B cell (primary cell): ENCODE data around the gene ARHGAP15. TPM values are rescaled to one million over a fixed set of nuclear protein-coding genes. Genes with fewer than 3 reads are reported as not detected.

ENCODE experiments used
- ATAC-seq: fragments of 200-7000 bp; cut with Tn5 transposase; one replicate; pipeline ENCODE4 v1.10.0; 2021; ENCODE audit warnings: low read depth, mild to moderate bottlenecking, moderate number of reproducible peaks, moderate library complexity
- CTCF ChIA-PET: fragments of 350-600 bp; sonication (Branson Sonifier 250); formaldehyde crosslinking; loops from one replicate; lab custom pipeline; 2021; ENCODE audit warnings: antibody characterized with exemption, inconsistent platforms; lab: Charles Lee
- POLR2A ChIA-PET: fragments of 350-600 bp; sonication (Branson Sonifier 250); formaldehyde crosslinking; loops from one replicate; lab custom pipeline; 2021; ENCODE audit warnings: antibody characterized with exemption; lab: Charles Lee
- DNase-seq: peaks from one replicate; pipeline ENCODE4 v3.0.0; 2013
- H2AFZ ChIP-seq: 2 replicates; pipeline ENCODE4 v1.6.1; 2012; ENCODE audit warnings: mild to moderate bottlenecking, low read depth, low read length; ENCODE audit not compliant: insufficient read depth, poor library complexity, severe bottlenecking
- H3K27ac ChIP-seq, 2 donors: 1 replicate in 1 of 2; 2 replicates in 1 of 2; pipeline ENCODE4 v1.5.1; 2012 to 2013; ENCODE audit warnings: low read length in 2 of 2, mild to moderate bottlenecking in 2 of 2, moderate library complexity in 1 of 2
- H3K27me3 ChIP-seq, 4 experiments: fragments of 200-600 bp in 1 of 4; sonication (generic) in 1 of 4; replicated peaks in 1 of 4; 1 replicate in 2 of 4; 2 replicates in 2 of 4; pipeline versions ENCODE4 v1.6.1 to v1.7.0; 2013 to 2016; ENCODE audit warnings: low read length in 3 of 4, mild to moderate bottlenecking in 2 of 4, mixed read lengths in 1 of 4, moderate library complexity in 1 of 4; ENCODE audit not compliant: insufficient read depth in 4 of 4, control insufficient read depth in 3 of 4; ENCODE audit errors: control extremely low read depth in 1 of 4
- H3K36me3 ChIP-seq, 2 experiments: replicated peaks in 1 of 2; 1 replicate in 1 of 2; 2 replicates in 1 of 2; pipeline versions ENCODE4 v1.6.1 to v1.7.1; 2013; ENCODE audit warnings: low read length in 1 of 2; ENCODE audit not compliant: insufficient read depth in 2 of 2, control insufficient read depth in 1 of 2; ENCODE audit errors: control extremely low read depth in 1 of 2, extremely low read depth in 1 of 2
- H3K4me1 ChIP-seq, 2 donors: fragments of 200-600 bp in 1 of 2; sonication (generic) in 1 of 2; 1 replicate in 1 of 2; 2 replicates in 1 of 2; pipeline versions ENCODE4 v1.5.1 to v1.6.1; 2013 to 2017; ENCODE audit warnings: low read length in 2 of 2; ENCODE audit not compliant: control insufficient read depth in 2 of 2, insufficient read depth in 2 of 2
- H3K4me2 ChIP-seq: replicated peaks from 2 replicates; pipeline ENCODE3; 2012; ENCODE audit warnings: mild to moderate bottlenecking, low read depth, low read length; ENCODE audit not compliant: poor library complexity, severe bottlenecking
- H3K4me3 ChIP-seq, 5 experiments: fragments of 200-600 bp in 1 of 5; sonication (generic) in 1 of 5; 1 replicate in 3 of 5; 2 replicates in 2 of 5; pipeline versions ENCODE4 v1.5.1 to v1.7.0; 2011 to 2016; ENCODE audit warnings: low read length in 4 of 5, mild to moderate bottlenecking in 4 of 5, low read depth in 2 of 5, control low read depth in 1 of 5, moderate library complexity in 1 of 5; ENCODE audit not compliant: insufficient read depth in 1 of 5; ENCODE audit errors: control extremely low read depth in 1 of 5, extremely low read depth in 1 of 5
- H3K79me2 ChIP-seq: fragments of 200-600 bp; sonication (generic); one replicate; pipeline ENCODE4 v1.6.0; 2016; ENCODE audit warnings: low read length; ENCODE audit not compliant: control insufficient read depth, insufficient read depth
- H3K9ac ChIP-seq: fragments of 200-600 bp; sonication (generic); 2 replicates; pipeline ENCODE4 v1.6.1; 2017; ENCODE audit warnings: mild to moderate bottlenecking, low read length, moderate library complexity
- H3K9me3 ChIP-seq, 3 donors: one replicate each; pipeline versions ENCODE4 v1.6.1 to v1.7.1; 2013; ENCODE audit warnings: low read length in 2 of 3; ENCODE audit not compliant: control insufficient read depth in 2 of 3, insufficient read depth in 1 of 3; ENCODE audit errors: control extremely low read depth in 1 of 3
- H4K20me1 ChIP-seq: 2 replicates; pipeline ENCODE4 v1.6.0; 2012; ENCODE audit warnings: mild to moderate bottlenecking, low read length; ENCODE audit not compliant: insufficient read depth, control insufficient read depth, poor library complexity, severe bottlenecking
- H3K27ac Mint-ChIP-seq: one replicate; pipeline ENCODE4 v1.8.0; 2021; ENCODE audit warnings: mixed read lengths
- H3K27me3 Mint-ChIP-seq: one replicate; pipeline ENCODE4 v1.8.0; 2021; ENCODE audit warnings: mixed read lengths
- H3K4me1 Mint-ChIP-seq: one replicate; pipeline ENCODE4 v1.8.0; 2021; ENCODE audit warnings: mixed read lengths
- H3K4me3 Mint-ChIP-seq: one replicate; pipeline ENCODE4 v1.8.0; 2021; ENCODE audit warnings: mixed read lengths
- H3K9me3 Mint-ChIP-seq: one replicate; pipeline ENCODE4 v1.8.0; 2022; ENCODE audit warnings: mixed read lengths; ENCODE audit not compliant: insufficient read depth
- EZH2 ChIP-seq: IDR thresholded peaks from 2 replicates; pipeline ENCODE4 v1.6.1; 2012; ENCODE audit warnings: borderline replicate concordance, low read depth, mild to moderate bottlenecking, moderate library complexity, low read length; ENCODE audit not compliant: insufficient read depth, poor library complexity, severe bottlenecking
- WGBS: methylation state at CpG from one replicate; pipeline ENCODE4 v1.1.5; 2013; ENCODE audit warnings: missing lambda C conversion rate; ENCODE audit not compliant: insufficient coverage; 5-methylcytosine and 5-hydroxymethylcytosine counted together
- intact Hi-C: fragments of 100-400 bp; cut with micrococcal nuclease; formaldehyde crosslinking; loops from one replicate; pipeline ENCODE4 v1.10.0; 2022
- polyA plus RNA-seq: library from polyadenylated mRNA; depleted of rRNA; stranded (reverse); fragments of >200 nt; gene quantifications from 2 replicates; pipeline ENCODE4 v1.2.3, GENCODE V29; 2012
- total RNA-seq, 2 donors: library from RNA; stranded (reverse); fragments of 120-200 nt in 1 of 2; gene quantifications; 1 replicate in 1 of 2; 2 replicates in 1 of 2; pipeline versions ENCODE4 v1.2.3 to v1.2.4, GENCODE V29; 2013 to 2022
- TF ChIP-seq, protein P1 (sequence below): fragments of 200-600 bp; IDR thresholded peaks from one replicate; pipeline ENCODE4 v1.8.0; 2022; ENCODE audit warnings: antibody characterized with exemption, mild to moderate bottlenecking

ARHGAP15 gene
- total and polyA plus RNA-seq, 2 donors (not counting 1 experiment from before 2014, with no cell fraction given), result 58.6 to 187 TPM

DNA sequence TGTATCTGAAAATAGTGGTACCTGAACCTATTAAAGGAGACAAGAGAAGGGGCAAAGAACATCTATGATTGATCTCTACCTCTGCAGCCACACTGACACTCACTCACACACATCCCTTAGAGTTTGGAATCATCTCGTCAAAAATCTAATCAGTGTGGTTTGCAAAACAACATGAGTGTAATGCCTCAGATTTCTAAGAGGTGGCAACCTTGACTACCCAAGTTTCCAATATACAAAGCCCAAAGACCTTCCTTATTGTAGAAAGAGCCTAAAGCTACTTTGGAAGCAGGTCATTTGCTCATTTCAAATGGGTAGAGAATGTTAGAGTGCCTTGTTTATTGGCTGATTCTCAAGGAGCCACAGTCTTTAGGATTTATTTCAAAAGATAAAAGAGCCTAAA is 444.9 kb downstream of the ARHGAP15 start:
- Mint-ChIP-seq H3K4me1 (no peaks in the 10 kb centered on the region), H3K9me3 (no peaks in the 10 kb centered on the region), H3K4me3 (no peak overlapping the region), H3K27ac (no peak overlapping the region), H3K27me3 (no peaks in the 10 kb centered on the region)
- TF ChIP-seq EZH2, result no peak
- TF ChIP-seq, protein P1, sequence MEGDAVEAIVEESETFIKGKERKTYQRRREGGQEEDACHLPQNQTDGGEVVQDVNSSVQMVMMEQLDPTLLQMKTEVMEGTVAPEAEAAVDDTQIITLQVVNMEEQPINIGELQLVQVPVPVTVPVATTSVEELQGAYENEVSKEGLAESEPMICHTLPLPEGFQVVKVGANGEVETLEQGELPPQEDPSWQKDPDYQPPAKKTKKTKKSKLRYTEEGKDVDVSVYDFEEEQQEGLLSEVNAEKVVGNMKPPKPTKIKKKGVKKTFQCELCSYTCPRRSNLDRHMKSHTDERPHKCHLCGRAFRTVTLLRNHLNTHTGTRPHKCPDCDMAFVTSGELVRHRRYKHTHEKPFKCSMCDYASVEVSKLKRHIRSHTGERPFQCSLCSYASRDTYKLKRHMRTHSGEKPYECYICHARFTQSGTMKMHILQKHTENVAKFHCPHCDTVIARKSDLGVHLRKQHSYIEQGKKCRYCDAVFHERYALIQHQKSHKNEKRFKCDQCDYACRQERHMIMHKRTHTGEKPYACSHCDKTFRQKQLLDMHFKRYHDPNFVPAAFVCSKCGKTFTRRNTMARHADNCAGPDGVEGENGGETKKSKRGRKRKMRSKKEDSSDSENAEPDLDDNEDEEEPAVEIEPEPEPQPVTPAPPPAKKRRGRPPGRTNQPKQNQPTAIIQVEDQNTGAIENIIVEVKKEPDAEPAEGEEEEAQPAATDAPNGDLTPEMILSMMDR, result no peak
- Histone ChIP-seq H4K20me1 (no peaks in the 10 kb centered on the region), H3K4me1 (no peaks in the 10 kb centered on the region), H3K79me2 (no peaks in the 10 kb centered on the region), H3K27ac (no peak overlapping the region), H2AFZ (no peak overlapping the region), H3K4me2 (no peak overlapping the region), H3K4me3 (no peak overlapping the region), H3K9me3 (no peaks in the 10 kb centered on the region), H3K27me3 (no peaks in the 10 kb centered on the region), H3K9ac (no peak overlapping the region), H3K36me3 (peaks cover 2 to 22% of the 10 kb centered on the region in 2 experiments)
- intact Hi-C loops, result no loop called here
- whole genome bisulfite sequencing, result no CpG with 5 or more reads among the region's 1 CpG
- DNase-seq (no peak), ATAC-seq (no peak)
- POLR2A ChIA-PET, result no interaction called here
- CTCF ChIA-PET, result no interaction called here

DNA sequence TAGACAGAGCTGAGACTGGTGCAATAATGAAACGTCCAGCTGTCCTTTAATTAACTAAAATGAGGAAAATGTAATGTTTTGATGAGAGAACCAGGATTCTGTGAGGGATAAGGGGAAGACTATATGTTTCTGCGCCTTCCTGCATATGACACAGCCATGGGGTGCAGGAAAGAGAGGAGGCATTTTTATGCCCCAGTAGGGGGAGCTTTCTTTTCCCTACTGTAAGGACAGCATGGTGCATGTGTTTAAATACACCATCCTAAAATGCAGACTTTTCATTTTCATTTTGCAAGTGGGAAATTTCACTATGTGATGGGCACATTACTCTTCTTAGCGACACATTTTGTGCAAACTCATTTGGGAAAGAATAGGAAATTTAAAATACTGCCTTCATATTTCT is 446.1 kb downstream of the ARHGAP15 start:
- Histone ChIP-seq H3K9me3 (no peaks in the 10 kb centered on the region), H3K79me2 (no peaks in the 10 kb centered on the region), H3K4me2 (no peak overlapping the region), H3K4me3 (no peak overlapping the region), H3K27ac (no peak overlapping the region), H3K36me3 (peaks cover 2 to 26% of the 10 kb centered on the region in 2 experiments), H3K9ac (no peak overlapping the region), H4K20me1 (no peaks in the 10 kb centered on the region), H3K27me3 (no peaks in the 10 kb centered on the region), H2AFZ (no peak overlapping the region), H3K4me1 (no peaks in the 10 kb centered on the region)
- WGBS, result no CpG with 5 or more reads among the region's 3 CpGs
- no peak overlapping the region for H3K27ac Mint-ChIP-seq
- ChIA-PET POLR2A (no interaction called here), CTCF (no interaction called here)
- intact Hi-C loops, result no loop called here
- no peak for TF ChIP-seq EZH2
- TF ChIP-seq, protein P1, result no peak
- H3K27me3 Mint-ChIP-seq, result no peaks in the 10 kb centered on the region
- no peak for DNase-seq
- H3K4me1 Mint-ChIP-seq, result no peaks in the 10 kb centered on the region
- no peak overlapping the region for H3K4me3 Mint-ChIP-seq
- ATAC-seq, result no peak
- H3K9me3 Mint-ChIP-seq, result no peaks in the 10 kb centered on the region
